ENCODE measurements around the gene TPM3.
"Not testable (repeated sequence)": the region's sequence is repeated elsewhere in the genome, so short reads cannot be mapped to it uniquely, and the experiment has no call there.

Gene TPM3

DNA sequence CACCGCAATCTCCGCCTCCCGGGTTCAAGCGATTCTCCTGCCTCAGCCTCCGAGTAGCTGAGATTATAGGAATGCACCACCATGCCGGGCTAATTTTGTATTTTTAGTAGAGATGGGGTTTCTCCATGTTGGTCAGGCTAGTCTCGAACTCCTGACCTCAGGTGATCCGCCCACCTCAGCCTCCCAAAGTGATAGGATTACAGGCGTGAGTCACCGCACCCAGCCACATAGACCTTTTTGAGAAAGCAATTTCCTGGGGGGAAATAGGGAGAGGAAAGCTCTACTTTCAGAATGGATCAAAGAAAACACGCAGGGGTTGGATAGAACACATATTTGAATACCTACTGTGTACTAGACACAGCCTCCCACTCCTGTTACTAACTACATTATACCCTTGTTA, 13.9 kb upstream of the TPM3 start:
- DNase-seq (ENCODE audit: low read depth): not testable (repeated sequence)

DNA sequence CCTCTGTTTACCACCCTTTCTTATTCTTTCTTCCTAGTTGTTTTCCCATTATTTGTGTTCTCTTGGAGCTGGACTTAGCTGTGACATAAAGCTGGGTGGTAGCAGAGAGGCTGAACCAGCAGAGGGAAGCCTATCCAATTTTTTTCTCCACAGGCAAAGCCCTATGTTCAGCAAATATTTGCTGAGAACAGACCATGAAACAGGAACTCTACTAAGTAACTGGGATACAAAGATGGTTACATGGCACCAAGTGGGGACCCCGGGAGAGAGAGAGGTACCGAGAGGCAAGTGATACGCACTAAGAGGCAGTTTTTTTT, 7.6 kb upstream of the TPM3 start:
- no peak for DNase-seq (ENCODE audit: low read depth)

DNA sequence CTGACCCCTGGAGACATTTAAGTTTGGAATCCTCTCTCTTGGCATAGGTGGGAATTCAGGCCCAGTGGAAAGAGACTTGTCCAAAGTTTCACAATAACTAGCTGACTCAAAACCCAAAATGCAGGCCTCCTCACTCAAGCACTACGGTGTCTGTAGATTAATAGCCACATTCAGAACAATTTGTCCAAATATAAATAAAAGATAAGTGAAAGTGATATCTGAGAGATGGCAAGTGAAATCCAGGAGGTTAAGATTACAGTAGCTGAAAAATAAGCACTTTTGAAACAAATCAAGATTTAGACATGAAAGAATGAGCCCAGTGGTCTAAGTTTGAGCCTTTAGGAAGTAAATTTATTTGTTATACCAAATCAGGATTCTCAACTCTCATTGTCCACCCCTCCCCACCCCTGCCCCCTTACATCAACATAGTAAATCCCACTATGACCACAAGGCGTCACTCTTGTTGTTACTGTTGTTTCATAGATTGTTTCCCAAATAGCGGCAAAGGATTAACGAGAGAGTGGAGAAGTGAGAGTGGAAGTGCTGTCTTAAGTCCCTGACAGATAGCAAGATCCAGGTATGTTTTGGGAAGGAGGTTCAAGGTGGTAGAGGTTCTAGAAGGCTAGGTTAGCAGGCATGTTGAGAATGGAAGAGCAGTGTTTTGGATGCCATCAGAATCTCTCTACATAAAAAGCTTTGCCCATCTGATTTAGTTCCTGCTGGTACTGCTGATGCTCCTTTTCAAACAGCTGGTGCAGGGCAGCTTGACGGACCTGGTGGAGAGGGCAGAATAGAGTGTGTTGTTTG, 7.1 kb upstream of the TPM3 start:
- no peak for DNase-seq (ENCODE audit: low read depth)

DNA sequence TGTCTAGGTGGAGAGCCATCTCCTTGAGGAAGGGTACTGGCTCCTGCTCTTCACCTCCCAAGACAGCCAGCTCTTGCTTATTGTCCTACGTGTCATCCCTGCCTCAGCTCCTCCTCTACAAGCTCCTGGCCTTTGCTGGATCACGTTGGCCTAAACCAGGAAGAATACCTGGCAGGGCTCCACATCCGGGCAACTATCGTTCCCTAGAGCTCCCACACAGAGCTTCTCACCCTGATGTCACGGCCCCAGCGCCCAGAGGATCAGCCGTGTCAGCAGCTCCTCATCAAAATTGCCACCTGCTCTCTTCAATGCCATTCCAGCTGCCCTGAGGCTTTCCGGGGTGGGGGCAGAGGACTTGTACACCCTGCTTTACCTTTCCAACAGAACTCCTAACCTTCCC, 1.9 kb upstream of the TPM3 start:
- no peak for DNase-seq (ENCODE audit: low read depth)

DNA sequence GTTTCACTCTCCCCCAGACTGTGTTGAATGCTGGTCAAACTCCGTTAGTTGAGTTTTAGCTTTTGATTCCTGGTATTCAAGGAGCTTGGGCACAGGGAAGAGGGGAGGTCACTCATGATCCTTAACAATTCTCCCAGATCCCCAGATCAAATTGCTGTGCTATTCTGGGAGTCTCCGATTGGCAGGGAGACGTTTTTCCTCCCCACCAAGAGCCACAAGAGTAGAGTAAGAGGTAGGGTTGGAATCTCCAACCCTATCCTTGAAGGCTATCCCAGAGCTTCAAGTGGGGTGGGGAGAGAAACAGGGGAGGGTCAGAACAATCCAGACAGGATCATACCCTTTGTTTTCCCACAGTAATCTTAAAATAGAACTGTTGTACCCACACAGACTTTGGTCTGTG, 576 bp upstream of the TPM3 start:
- no peak for DNase-seq (ENCODE audit: low read depth)

DNA sequence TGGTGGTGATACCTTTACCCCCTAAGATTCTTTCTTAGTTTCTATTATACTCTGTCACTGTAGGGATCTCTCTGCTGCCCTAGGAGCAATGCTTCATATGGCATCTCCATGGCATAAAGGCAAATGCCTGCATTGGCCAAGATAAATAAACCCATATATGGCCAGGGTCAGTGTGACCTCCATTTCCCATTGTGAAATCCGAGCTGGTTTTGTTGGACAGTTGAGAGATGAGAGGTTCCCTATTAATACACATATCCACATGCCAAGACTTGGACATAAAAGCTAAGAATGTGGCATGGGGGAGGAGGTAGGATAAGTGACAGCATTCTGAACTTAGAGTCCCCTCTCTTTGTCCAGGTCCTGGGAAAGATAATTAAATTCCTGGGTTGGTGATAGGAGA, 1.4 kb downstream of the TPM3 start:
- DNase-seq (ENCODE audit: low read depth): no peak

DNA sequence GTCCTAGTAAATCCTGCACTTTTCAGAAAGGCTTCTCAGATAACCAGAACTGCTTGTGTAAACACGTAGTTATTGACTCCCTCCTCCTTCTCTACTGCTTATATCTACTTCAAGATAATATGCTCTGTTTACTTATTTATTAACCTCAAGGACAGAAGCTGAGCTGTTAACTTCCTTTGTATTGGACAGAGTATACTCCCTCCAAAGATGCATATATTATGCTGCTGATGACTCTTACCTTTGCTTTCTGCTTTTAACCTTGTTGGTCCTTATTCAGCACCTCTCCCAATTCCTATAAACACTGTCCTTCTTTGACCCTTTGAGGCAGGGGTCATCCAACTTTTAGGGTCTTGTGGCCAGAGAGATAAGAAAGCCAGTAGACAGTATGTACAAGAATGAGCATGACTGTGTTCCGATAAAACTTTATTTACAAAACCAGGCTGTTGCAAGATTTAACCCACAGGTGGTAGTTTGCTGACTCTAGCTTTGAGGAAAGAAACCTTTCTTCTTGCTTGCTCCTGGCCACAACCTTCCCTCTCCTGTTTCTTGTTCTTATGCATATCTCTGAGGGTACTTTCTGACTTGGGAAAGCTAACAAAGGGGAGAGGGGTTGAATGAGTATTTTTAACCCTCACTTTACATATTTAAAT, 4.9 kb downstream of the TPM3 start:
- no peak for DNase-seq (ENCODE audit: low read depth)

DNA sequence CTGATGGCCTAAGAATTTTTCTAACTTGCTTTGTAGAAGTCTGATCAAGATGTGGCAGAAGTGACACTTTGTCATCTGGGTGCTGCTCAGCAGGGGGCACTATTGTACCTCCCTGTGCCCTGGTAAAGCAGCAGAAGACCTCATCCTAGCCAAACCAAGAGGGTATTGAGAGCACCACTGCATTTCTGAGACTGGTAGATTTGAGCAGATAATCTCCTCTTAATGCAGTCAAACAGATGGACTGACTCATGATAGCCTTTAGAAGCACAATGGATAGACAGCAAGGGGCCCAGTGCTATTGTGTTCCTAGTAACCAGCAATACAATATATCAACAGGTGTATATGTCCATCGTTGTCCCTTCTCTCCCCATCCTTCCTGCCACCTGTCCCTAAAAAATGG, 5.7 kb downstream of the TPM3 start:
- peak; percentile 41 for DNase-seq (ENCODE audit: low read depth)

DNA sequence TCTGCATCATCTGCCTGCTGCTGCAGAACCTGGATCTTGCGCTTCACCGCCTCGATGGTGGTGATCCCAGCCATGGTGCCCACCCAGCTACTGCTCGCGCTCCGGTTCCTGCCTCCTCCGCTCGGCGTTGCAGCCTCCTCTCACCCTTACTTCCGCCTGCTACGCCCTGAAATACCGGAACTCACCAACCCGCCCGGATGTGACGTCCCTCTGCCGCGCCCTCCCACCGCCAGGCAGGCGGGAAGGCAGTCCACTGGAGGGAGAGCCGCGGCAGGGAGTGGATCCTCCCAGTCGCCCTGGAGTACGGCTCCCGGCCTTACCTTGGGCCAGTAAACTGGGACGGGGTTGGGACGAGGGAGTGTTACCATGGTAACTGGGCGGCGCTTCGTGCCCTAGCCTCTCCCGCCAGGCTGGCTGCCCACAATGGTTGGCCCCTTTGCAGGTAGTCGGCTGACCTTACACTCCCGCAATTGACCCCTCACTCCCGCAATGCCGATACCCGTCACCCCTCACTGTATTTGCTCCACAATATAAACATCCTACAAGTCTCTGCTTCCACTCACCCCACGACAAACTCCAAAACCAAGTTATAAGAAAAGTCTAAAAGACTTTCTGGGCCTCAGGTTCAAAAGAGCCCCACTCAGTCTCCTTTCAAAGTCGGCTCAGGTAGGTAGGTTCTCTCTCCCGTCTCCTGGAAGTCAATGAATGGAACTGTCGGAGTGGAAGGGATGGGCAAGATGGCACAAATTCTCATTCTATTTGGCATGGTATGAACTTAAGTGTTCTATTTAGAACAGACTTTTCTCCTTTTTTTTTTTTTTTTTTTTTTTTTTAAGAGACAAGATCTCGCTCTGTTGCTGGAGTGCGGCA, 8.6 kb downstream of the TPM3 start:
- peak; percentile 88 for DNase-seq (ENCODE audit: low read depth)

DNA sequence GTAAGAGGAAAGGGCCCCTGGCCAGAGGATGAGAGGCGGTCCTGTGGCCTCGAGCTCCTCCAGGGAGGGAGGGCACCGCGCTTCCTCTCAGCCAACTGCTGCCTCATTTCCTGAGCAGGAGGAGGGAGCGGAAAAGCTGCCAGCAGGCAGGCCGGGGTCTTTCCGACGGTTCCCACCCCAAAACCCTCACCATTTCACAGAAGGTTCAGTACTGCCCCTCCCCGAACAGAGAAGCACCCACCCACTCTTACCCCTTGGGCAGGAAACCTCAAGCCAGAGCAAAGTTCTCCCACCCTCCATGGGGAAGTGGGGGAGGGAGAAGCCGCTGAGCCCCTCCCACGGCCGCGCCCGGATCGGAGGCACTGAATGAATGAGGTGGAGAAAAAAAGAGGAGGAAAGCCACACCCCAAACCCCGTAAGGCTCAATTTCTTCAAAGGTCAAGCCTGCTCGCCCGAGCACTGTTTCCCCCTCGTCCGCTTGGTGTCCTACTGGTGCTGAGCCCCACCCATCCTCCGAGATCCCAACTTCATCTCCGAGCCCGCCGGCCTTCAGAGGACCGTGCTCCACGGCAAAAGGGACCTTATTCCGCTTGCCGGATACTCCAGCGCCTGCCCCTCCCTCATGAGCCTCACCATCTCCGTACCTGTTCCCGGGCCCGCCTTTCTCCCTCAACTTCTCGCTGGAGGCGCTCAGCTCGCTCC, 9.4 kb downstream of the TPM3 start:
- DNase-seq (ENCODE audit: low read depth): peak; percentile 30

DNA sequence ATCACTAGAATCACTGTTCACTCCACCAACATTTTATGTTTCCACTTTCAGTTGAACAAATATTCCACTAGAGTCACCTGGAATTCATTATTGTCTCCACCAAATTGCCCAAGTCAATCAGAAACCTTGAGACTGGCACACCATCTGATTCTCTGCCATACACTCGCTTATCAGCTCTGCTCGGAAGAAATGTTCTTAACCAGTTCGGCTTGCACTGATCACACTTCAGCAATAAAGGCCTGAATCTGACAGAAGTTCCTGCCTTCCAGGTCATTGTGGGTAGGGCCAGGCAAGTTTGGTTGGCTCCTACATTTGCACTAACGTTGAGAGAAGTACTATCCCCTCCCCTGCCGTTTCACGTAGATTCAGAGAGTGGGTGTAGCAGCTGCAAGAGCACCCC, 10.0 kb downstream of the TPM3 start:
- no peak for DNase-seq (ENCODE audit: low read depth)

DNA sequence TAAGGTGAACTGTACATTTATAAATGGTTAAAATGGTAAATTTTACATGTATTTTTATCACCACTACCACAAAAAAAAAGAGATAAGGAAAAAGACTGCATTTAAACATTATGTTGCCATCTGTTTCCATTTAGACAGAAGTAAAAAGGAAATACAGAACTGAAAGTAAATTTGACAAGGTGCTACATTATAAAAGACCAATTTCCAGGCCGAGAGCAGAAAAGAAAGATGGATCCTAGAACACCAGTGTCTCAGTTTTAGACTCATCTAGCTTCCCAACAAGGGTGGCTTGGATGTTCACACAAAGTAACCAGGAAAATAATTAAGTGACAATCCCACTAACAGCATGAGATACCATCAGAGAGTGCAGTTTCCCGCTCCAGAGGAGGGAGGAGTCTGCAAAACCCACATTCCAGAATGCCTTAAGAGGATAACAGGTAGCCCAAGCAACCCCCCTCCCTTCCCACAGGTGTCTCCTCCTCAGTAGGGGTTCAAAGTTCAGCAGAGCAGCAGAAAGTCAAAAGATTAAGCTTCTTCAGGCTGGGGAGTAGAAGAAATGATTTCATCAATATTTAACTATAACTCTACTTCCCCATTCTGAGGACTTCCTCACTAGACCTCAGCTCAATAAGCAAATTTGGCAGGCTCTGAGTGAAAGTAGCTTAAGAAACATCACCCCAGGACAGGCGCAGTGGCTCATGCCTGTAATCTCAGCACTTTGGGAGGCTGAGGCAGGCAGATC, 11.8 kb downstream of the TPM3 start:
- no peak for DNase-seq (ENCODE audit: low read depth)

DNA sequence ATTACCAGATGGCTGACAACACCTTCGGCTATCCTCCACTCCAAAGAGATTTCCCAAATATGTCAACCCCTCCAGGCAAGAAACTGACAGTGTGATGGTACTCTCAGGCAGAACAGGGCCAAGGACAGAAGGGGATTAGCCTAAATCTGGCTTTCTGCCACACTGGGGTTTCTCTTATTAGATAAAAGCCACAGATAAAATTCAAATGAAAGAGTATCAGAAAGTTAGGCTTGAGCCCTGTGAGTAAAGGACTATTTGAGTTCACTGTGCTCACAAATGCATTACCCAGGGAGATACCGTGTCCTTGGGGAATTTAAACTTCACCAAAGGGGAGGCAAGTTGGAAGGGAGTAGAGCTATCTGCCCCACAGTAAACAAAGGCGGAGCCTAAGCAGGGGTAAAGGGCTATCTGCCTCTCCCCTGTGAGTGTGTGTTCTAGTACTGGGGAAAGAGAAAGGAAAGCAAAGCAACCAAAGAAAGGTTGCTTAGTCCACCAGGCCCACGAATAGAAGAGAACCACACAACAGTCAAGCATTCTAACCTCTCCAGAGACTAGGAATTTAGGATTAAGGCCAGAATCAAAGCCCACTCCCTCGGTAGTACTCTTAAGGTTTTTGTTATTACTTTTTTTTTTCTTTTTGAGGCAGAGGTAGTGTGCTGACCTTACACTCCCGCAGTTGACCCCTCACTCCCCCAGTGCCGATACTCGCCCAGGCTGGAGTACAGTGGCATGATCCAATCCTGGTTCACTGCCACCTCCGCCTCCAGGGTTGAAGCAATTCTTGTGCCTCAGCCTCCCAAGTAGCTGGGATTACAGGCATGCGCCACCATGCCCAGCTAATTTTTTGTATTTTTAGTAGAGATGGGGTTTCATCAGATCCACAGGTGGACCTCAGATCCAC, 12.7 kb downstream of the TPM3 start:
- DNase-seq (ENCODE audit: low read depth): no peak

DNA sequence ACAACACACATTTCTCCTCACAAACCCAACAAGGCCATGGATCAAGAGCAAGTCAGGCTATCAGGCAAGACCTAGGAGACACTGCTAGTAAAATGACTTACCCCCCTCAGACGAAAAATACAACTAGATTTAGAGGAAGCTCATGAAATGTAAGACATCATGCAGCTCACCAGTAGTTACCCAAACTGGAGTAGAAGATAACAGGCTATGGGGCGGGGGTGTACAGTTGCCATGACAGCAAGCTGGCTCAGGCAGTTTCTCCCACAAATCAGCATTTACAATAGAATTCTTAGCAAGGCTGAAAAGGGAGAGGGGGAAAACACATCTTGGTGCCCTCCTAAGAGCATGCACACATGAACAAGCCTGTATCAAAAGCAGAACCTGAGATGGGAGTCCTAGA, 13.9 kb downstream of the TPM3 start:
- no peak for DNase-seq (ENCODE audit: low read depth)

DNA sequence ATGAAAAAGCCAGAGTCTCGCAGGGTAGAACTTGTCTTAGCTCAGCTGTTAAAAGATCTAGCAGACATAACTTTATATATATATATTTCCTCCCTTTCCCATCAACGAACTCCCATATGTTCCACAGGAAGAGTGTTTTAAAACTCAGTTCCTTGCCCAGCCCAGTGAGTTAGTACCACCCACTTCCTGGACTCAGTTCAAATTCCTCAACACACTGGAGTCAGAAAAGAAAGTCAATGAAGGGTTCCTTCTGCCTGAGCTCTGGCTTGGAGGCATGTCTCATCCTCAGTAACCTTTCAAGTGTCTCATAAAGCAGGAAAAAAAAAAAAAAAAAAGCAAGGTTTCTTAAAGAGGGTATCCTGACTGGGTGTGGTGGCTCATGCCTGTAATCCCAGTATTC, 15.6 kb downstream of the TPM3 start:
- no peak for DNase-seq (ENCODE audit: low read depth)

DNA sequence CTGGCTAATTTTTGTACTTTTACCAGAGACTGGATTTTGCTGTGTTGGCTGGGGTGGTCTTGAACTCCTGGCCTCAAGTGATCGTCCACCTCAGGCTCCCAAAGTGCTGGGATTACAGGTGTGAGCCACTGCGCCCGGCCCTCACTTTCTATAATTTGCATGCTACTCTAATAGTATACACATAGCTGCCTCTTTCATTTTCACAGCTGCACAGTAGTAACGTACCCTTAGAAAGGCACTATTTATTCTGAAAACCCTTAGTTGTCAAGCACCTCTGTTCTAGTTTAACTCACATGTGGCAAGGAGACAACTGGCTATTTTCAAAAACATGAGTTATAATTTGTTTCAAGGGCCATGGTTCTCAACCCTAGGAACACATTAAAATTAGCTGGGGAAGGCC, 17.2 kb downstream of the TPM3 start:
- no peak for DNase-seq (ENCODE audit: low read depth)

DNA sequence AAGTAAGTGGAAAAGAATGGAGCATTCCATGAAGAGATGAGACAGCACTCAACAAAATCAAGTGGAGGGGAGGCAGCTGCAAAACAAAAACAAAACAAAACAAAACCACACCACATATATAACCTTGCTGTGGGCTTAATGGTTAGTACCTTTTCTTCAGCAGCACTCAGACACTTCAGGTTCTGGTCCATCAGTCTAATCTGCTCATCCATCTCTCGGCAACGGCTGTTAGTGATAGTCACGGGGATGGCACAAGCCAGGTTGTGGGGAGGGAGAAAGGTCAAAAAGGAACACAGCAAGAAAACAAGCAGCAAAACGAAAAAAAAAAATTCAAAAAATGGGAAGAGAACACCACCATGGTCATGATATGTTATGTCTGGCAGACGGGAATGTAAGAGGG, 20.0 kb downstream of the TPM3 start:
- DNase-seq (ENCODE audit: low read depth): no peak

DNA sequence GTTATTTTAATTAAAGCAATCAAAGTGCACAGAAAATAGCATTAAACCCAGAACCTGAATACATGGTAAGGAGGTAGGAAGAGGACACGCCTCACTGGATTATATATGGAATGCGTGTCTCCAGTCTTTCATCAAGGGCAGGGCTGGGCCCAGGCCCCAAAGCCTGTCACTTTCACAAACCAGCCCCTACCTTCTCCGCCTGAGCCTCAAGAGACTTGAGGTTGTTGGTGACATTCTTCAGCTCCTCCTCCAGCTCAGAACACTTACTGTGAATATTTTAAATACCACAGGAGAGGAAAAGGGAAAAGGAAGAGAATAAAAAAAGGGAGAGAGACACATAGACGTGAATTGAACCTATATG, 20.7 kb downstream of the TPM3 start:
- no peak for DNase-seq (ENCODE audit: low read depth)

DNA sequence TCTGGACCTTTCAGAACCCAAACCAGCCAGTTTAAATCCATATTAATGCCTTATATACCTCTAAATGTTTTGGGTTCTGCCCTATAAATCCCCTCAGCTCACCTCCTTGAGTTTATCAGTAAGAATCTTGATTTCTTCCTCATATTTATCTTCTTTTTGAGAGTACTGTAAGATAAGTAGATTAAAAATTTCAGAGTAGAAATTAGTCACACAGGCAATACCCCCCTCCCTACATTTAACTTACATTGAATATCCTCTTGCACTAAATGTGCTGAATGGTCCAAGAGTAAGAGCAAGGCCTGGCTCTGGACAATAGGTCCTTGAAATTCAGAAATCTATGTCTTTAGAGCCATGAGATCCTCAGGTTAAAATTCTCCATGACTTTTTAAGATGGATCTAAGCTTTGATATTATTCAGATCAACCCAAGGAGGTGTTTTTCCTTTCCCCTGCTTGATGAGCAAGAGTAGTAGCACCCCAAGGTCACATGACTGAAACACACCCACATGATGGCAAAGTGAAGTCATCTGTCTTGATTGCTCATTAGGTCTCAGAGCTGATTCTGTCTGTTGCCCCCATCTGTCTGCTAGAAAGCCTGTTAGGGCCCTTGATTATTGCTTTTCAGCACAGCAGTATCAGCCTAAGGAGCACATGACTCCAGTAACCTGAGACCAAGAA, 21.2 kb downstream of the TPM3 start:
- no peak for DNase-seq (ENCODE audit: low read depth)

DNA sequence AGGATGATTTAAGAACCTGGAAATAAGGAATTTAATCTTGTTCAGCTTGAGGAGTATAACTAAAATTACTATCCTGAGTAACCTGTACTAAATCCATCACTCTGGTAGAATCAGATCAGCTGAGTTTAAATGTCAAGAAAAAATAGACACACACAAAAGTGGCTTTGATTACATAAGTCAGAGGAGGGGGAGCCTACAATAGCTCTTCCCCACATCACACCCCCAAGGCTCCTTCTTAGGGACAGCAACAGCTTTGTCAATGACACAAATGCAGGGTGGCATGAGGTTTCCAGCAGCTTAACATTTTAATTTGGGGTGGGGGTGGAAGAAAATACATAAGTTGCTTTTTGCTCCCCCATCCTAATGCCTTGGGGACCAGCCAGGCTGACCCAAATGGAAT, 24.4 kb downstream of the TPM3 start:
- no peak for DNase-seq (ENCODE audit: low read depth)

Measured in activated T-cell treated with anti-CD3 and anti-CD28 coated beads for 1 hour (primary cell).